ENCODE data around the gene ZNF638. TPM values are rescaled to one million over a fixed set of nuclear protein-coding genes. Genes with fewer than 3 reads are reported as not detected.

The ZNF638 gene
- total and polyA plus RNA-seq, 2 of the 4 experiments (the other 2 are of a cell fraction): 46.4 to 129 TPM

Small RNA genes lying within 50 kb of the gene (microRNA-seq; reads per million reads assigned to microRNA genes)
- not detected for gene RNU6-105P (ENCODE audit: insufficient read depth, insufficient read length)

Small RNA genes lying within 50 kb of the gene (small RNA-seq; reads per million reads assigned to genes)
- 0 reads per million in 5 experiments for gene RNU6-105P

Other genes starting within 250 kb of the ZNF638 start
- gene MCEE, start 201.6 kb upstream of the ZNF638 start, total RNA-seq (2012; rRNA removed): 11.1 and 13.9 TPM in 2 replicates
- 13.4 and 15.0 TPM in 2 replicates for gene MCEE, start 201.6 kb upstream of the ZNF638 start, polyA plus RNA-seq (2012; rRNA removed)
- 5.4 and 15.6 TPM in 2 replicates for gene MPHOSPH10, start 201.1 kb upstream of the ZNF638 start, total RNA-seq (2012; rRNA removed)
- 11.1 and 11.2 TPM in 2 replicates for gene MPHOSPH10, start 201.1 kb upstream of the ZNF638 start, polyA plus RNA-seq (2012; rRNA removed)
- gene PAIP2B, start 104.7 kb upstream of the ZNF638 start, total RNA-seq (2012; rRNA removed): 0.18 and 0.28 TPM in 2 replicates
- gene PAIP2B, start 104.7 kb upstream of the ZNF638 start, polyA plus RNA-seq (2012; rRNA removed): 0.14 and 0.15 TPM in 2 replicates
- gene DYSF, start 121.8 kb downstream of the ZNF638 start, total RNA-seq (2012; rRNA removed): under 0.01 and 0.18 TPM in 2 replicates
- gene DYSF, start 121.8 kb downstream of the ZNF638 start, polyA plus RNA-seq (2012; rRNA removed): 0.09 and 0.10 TPM in 2 replicates

Data from IMR-90 (cell line).